Keratinocyte (primary cell): ENCODE data around the gene RDH5.

ENCODE experiments used
- CTCF ChIP-seq, 3 experiments: IDR thresholded peaks in 1 of 3; conservative IDR thresholded peaks in 1 of 3; optimal IDR thresholded peaks in 1 of 3; 2 replicates in 2 of 3; 3 replicates in 1 of 3; pipeline versions ENCODE3 to v1.5.1; 2011; ENCODE audit warnings: low read length in 3 of 3, mild to moderate bottlenecking in 3 of 3, moderate library complexity in 2 of 3, control low read depth in 1 of 3, inconsistent platforms in 1 of 3; ENCODE audit not compliant: insufficient read depth in 2 of 3; ENCODE audit errors: extremely low read depth in 1 of 3
- EZH2 ChIP-seq: IDR thresholded peaks from one replicate; pipeline ENCODE4 v1.6.1; 2012; ENCODE audit warnings: inconsistent platforms, mild to moderate bottlenecking, low read length, moderate library complexity

- TF ChIP-seq CTCF (optimal IDR thresholded peaks at IDR 0.05 in 1 of 3, IDR thresholded peaks at IDR 0.05 in 1 of 3, conservative IDR thresholded peaks at IDR 0.05 in 1 of 3; ENCODE audit: extremely low read depth in 1 of 3, insufficient read depth in 2 of 3, low read length in 3 of 3) (no peak), EZH2 (no peak)
Observed at GRCh38 chr12:55765736-55766290, 45.6 kb downstream of the RDH5 start.
